HG03135 (cell line): ENCODE results near the gene SLC16A6.
"Not testable (repeated sequence)": the region's sequence is repeated elsewhere in the genome, so short reads cannot be mapped to it uniquely, and the experiment has no call there.

Experiments used
- ATAC-seq: cut with Tn5 transposase; IDR thresholded peaks from one replicate; pipeline ENCODE4 v1.9.1; 2021; ENCODE audit warnings: mild to moderate bottlenecking, moderate library complexity; ENCODE audit not compliant: unreplicated experiment

Gene SLC16A6

GRCh38 chr17:68225055-68225454 lies 65.9 kb downstream of the SLC16A6 start:
- not testable (repeated sequence) for ATAC-seq

GRCh38 chr17:68222606-68223005 lies 68.3 kb downstream of the SLC16A6 start:
- no peak for ATAC-seq

DNA sequence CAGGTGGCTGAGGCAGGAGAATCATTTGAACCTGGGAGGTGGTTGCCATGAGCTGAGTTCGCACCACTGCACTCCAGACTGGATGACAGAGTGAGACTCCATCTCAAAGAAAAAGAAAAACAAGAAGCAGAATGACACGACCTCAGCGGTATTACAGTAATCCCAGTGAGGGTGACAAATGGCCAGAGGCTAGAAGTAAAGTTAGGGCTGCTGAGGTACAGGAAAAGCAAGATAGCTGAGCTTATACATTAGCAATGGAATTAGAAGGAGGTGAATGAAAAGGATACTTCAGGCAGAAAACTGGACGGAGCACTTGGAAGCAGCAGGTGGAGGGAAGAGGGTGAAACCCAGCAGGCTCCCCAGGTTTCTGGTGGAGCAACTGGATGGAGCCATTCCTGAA lies 69.1 kb downstream of the SLC16A6 start:
- no peak for ATAC-seq

DNA sequence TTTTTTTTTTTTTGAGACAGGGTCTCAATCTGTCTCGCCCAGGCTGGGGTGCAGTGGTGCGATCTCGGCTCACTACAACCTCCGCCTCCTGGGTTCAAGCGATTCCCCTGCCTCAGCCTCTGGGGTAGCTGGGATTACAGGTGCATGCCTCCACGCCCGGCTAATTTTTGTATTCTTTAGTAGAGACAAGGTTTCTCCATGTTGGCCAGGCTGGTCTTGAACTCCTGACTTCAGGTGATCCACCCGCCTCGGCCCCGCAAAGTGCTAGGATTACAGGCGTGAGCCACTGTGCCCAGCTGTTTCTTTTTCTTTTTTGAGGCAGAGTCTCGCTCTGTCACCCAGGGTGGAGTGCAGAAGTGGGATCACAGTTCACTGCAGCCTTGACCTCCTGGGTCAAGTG lies 70.1 kb downstream of the SLC16A6 start:
- ATAC-seq, result not testable (repeated sequence)

GRCh38 chr17:68220186-68220585 lies 70.7 kb downstream of the SLC16A6 start:
- ATAC-seq, result not testable (repeated sequence)

GRCh38 chr17:68219429-68219828 lies 71.5 kb downstream of the SLC16A6 start:
- ATAC-seq, result not testable (repeated sequence)
